ENCODE data around the gene SYCN.

GRCh38 chr19:39200803-39201115 is 3.3 kb downstream of the SYCN start:
- TF ChIP-seq POLR2A (IDR thresholded peaks at IDR 0.05) (no peak), CTCF (IDR thresholded peaks at IDR 0.05) (no peak)

Data from tibial nerve (tissue), 3 donors.